Activated T-helper 17 cell treated with anti-CD3 and anti-CD28 coated beads, Interleukin-2, amount 50 U/mL, for 72 hours (primary cell): ENCODE data around the gene LRMDA. TPM values are rescaled to one million over a fixed set of nuclear protein-coding genes. Genes with fewer than 3 reads are reported as not detected.

Source experiments
- ATAC-seq: fragments of 150-1000 bp; cut with Tn5 transposase; replicated peaks from 2 replicates; pipeline ENCODE4 v1.10.0; 2021; ENCODE audit warnings: mild to moderate bottlenecking, moderate library complexity
- H3K27ac Mint-ChIP-seq: one replicate; pipeline ENCODE4 v1.8.0; 2022; ENCODE audit warnings: mixed read lengths
- H3K27me3 Mint-ChIP-seq: one replicate; pipeline ENCODE4 v1.8.0; 2022; ENCODE audit warnings: mixed read lengths
- H3K36me3 Mint-ChIP-seq: one replicate; pipeline ENCODE4 v1.8.0; 2022; ENCODE audit warnings: low read depth, mild to moderate bottlenecking, mixed read lengths
- H3K4me1 Mint-ChIP-seq: one replicate; pipeline ENCODE4 v1.8.0; 2022; ENCODE audit warnings: mixed read lengths
- H3K4me3 Mint-ChIP-seq: one replicate; pipeline ENCODE4 v1.8.0; 2022; ENCODE audit warnings: mild to moderate bottlenecking, mixed read lengths
- H3K9me3 Mint-ChIP-seq: one replicate; pipeline ENCODE4 v1.8.0; 2022; ENCODE audit warnings: mixed read lengths
- total RNA-seq, 2 donors: library from RNA; stranded (reverse); gene quantifications; one replicate each; pipeline ENCODE4 v1.2.3, GENCODE V29; 2022

LRMDA gene
- total RNA-seq, 2 donors from 2014 or later, result not detected

- Mint-ChIP-seq H3K36me3 (no peaks in the 10 kb centered on the region), H3K4me1 (no peaks in the 10 kb centered on the region), H3K27ac (no peak overlapping the region), H3K9me3 (no peaks in the 10 kb centered on the region), H3K27me3 (peaks cover 14% of the 10 kb centered on the region), H3K4me3 (no peak overlapping the region)
- ATAC-seq, result no peak
Observed at GRCh38 chr10:75477680-75478079, 46.3 kb downstream of the LRMDA start.

- no peak for ATAC-seq
- no peaks in the 10 kb centered on the region for H3K9me3 Mint-ChIP-seq
- no peak overlapping the region for H3K27ac Mint-ChIP-seq
- H3K36me3 Mint-ChIP-seq, result no peaks in the 10 kb centered on the region
- H3K4me1 Mint-ChIP-seq, result no peaks in the 10 kb centered on the region
- H3K27me3 Mint-ChIP-seq, result peaks cover 3% of the 10 kb centered on the region
- no peak overlapping the region for H3K4me3 Mint-ChIP-seq
Observed at GRCh38 chr10:75480374-75480773, 49.0 kb downstream of the LRMDA start.

- Mint-ChIP-seq H3K27ac (no peak overlapping the region), H3K36me3 (no peaks in the 10 kb centered on the region), H3K27me3 (no peaks in the 10 kb centered on the region), H3K4me1 (no peaks in the 10 kb centered on the region), H3K9me3 (no peaks in the 10 kb centered on the region), H3K4me3 (no peak overlapping the region)
- no peak for ATAC-seq
Observed at GRCh38 chr10:75483188-75483587, 51.8 kb downstream of the LRMDA start.

GRCh38 chr10:75484717-75485116 lies 53.3 kb downstream of the LRMDA start:
- ATAC-seq, result no peak
- H3K4me1 Mint-ChIP-seq, result no peaks in the 10 kb centered on the region
- H3K9me3 Mint-ChIP-seq, result no peaks in the 10 kb centered on the region
- no peak overlapping the region for H3K27ac Mint-ChIP-seq
- no peaks in the 10 kb centered on the region for H3K27me3 Mint-ChIP-seq
- H3K4me3 Mint-ChIP-seq, result no peak overlapping the region
- no peaks in the 10 kb centered on the region for H3K36me3 Mint-ChIP-seq

- Mint-ChIP-seq H3K27me3 (no peaks in the 10 kb centered on the region), H3K27ac (no peak overlapping the region), H3K36me3 (no peaks in the 10 kb centered on the region), H3K4me3 (no peak overlapping the region), H3K9me3 (no peaks in the 10 kb centered on the region), H3K4me1 (no peaks in the 10 kb centered on the region)
- ATAC-seq, result no peak
Observed at GRCh38 chr10:75486591-75486990, 55.2 kb downstream of the LRMDA start.

DNA sequence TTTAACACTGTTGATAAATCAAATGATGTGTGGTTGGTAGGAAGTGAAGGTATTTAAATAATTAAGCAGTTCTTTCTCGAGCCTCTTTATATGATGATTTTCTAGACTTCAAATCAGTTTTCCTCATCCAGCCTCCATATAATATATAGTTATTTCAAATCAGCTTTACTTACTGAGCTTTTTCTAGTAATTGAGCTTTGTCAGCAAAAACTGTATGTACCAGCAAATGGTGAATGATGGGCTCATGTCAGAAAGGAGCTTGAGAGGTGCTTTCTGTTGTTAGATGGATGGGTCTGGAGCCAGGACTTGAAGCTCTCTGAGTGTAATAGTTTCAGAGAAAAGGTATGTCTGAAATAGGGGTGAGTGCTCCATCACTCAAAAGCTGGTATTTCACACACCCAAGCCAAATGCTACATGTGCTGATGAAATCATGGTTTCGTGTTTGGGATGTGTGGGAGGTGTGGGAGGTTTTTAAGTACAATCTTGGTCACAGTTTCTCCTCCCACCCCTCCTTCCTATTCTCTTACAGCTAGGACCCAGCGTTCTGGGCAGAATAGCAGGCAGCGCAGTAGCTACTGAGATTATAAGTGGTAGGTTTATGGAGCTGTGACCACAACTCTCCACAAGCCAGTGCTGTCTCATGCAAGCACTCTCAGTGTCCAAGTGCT lies 55.8 kb downstream of the LRMDA start:
- H3K36me3 Mint-ChIP-seq, result no peaks in the 10 kb centered on the region
- H3K9me3 Mint-ChIP-seq, result no peaks in the 10 kb centered on the region
- H3K27me3 Mint-ChIP-seq, result peaks cover under 1% of the 10 kb centered on the region
- H3K27ac Mint-ChIP-seq, result no peak overlapping the region
- no peak for ATAC-seq
- no peak overlapping the region for H3K4me3 Mint-ChIP-seq
- H3K4me1 Mint-ChIP-seq, result no peaks in the 10 kb centered on the region

DNA sequence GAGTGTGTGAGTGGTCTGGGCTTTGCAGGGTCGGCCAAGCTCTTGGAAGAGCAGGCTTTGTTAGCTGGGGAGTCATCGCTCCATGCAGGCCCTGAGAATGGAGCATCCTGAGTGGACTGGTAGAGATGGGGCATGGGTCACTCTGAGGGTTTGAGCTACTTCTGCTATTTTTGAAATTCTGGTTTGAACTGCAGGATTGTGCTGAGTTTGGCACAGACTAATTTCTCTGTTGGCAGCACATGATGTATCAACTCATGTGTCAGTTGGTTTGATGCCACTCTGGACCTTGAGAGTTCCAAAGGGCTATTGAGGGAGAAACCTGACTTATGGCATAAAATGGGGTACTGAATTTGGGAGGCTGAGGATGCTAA lies 56.3 kb downstream of the LRMDA start:
- no peak for ATAC-seq
- Mint-ChIP-seq H3K27ac (no peak overlapping the region), H3K36me3 (no peaks in the 10 kb centered on the region), H3K4me3 (no peak overlapping the region), H3K27me3 (peaks cover 2% of the 10 kb centered on the region), H3K9me3 (no peaks in the 10 kb centered on the region), H3K4me1 (no peaks in the 10 kb centered on the region)

DNA sequence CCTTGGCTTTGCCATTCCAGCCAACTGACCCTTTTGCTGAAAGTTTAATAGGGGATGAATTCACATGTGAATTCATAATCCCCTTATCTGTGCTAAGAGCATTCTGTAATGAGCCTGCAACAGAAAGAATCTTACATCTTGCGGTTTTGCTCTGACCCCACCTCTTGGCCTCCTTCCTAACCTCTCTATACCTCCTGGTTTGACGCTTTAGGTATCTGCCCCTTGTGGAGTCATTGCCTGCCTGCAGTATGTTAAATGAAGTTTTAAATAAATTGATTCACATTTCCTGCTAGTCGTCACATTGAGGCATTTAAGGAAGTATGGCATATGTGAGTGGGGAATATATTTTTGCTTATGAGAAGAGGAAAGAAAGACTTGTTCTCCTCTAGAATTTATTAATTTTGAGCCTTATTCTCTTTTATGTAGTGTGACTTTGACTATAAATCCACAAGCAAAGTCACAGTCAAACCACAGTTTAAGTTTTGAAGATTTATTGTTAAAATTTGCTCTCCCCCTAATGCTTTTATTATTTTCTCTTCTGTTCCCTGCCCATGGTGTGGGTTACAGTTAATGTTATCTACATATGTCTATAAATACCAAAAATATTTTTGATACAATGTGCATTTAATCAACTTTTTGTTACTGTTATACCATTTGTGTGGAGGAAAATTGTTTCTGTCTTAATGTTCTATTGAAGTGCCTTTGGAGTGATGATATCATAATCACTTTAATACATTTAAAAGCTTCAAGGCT lies 60.9 kb downstream of the LRMDA start:
- ATAC-seq, result no peak
- Mint-ChIP-seq H3K36me3 (no peaks in the 10 kb centered on the region), H3K9me3 (no peaks in the 10 kb centered on the region), H3K4me3 (no peak overlapping the region), H3K27me3 (peaks cover 8% of the 10 kb centered on the region), H3K27ac (no peak overlapping the region), H3K4me1 (no peaks in the 10 kb centered on the region)

DNA sequence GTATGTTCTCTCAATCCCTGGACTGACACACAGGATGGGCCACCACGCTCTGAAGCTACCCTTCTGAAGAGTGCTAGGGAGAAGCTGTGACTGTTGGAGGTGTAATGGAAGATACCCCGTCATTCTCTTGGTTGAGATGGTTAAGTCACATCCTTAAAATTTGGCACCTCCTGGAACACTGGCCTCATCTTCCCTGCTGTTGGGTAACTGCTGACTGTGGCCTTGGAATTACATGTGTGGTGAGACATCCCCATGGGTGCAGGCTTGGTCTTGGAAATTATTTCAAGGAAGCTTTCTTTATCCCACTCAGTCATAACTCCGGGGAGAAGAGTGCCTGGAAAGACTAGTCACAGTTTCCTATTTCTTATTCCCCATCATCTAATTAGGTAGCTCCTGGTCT lies 62.0 kb downstream of the LRMDA start:
- peaks cover 15% of the 10 kb centered on the region for H3K27me3 Mint-ChIP-seq
- H3K27ac Mint-ChIP-seq, result no peak overlapping the region
- H3K4me1 Mint-ChIP-seq, result no peaks in the 10 kb centered on the region
- ATAC-seq, result no peak
- no peaks in the 10 kb centered on the region for H3K9me3 Mint-ChIP-seq
- H3K4me3 Mint-ChIP-seq, result no peak overlapping the region
- no peaks in the 10 kb centered on the region for H3K36me3 Mint-ChIP-seq

GRCh38 chr10:75495434-75496190 lies 64.2 kb downstream of the LRMDA start:
- ATAC-seq, result no peak
- H3K4me1 Mint-ChIP-seq, result no peaks in the 10 kb centered on the region

GRCh38 chr10:75496191-75496567 lies 64.8 kb downstream of the LRMDA start:
- Mint-ChIP-seq H3K27me3 (peaks cover 23% of the 10 kb centered on the region), H3K9me3 (no peaks in the 10 kb centered on the region), H3K4me1 (no peaks in the 10 kb centered on the region), H3K27ac (no peak overlapping the region), H3K36me3 (no peaks in the 10 kb centered on the region), H3K4me3 (no peak overlapping the region)
- ATAC-seq, result no peak

More at GRCh38 chr10:75495434-75496190, 64.2 kb downstream of the LRMDA start:
- Mint-ChIP-seq H3K4me3 (no peak overlapping the region), H3K27me3 (peaks cover 23% of the 10 kb centered on the region), H3K36me3 (no peaks in the 10 kb centered on the region), H3K9me3 (no peaks in the 10 kb centered on the region), H3K27ac (no peak overlapping the region)

DNA sequence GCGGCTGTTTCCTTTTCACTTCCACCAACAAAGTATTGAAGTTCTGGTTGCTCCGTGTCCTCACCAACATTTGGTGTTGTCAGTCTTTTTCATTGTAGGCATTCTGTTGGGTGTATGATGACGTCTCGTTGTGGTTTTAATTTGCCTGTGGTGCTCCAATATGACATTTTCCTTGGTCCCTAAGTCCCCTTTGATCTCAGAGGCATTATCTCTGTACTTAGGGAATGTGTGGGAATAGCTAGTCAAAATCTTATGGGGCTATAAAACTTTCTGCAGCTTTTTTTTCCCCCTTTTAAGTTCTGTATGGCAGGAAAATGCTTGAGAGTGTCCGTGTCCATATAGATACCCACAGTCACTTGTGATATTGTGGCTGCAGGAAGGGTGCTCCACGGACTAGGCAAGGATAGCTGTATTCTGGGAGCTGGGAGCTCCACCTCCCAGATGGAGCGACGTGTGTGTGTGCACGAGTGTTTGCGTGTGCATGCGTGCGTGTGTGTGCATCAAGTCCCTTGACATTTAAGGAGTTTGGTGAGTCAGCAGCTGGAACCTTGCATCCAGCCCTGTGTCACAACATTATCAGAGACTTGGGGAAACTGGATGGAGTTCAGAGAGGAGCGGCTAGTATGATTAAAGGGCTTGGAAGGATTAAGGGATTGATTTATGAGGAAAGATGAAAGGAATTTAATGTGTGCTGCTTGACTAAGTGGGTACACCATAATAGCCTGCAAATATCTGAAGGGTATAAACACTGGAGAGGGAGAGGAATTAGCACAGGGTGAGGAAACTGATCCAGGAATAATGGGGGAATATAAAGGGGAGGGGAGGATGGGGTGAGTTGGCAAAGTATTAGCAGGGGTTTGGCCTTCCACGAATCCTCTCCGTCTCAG lies 66.8 kb downstream of the LRMDA start:
- no peak for ATAC-seq
- Mint-ChIP-seq H3K27me3 (peaks cover 24% of the 10 kb centered on the region), H3K36me3 (no peaks in the 10 kb centered on the region), H3K9me3 (no peaks in the 10 kb centered on the region), H3K27ac (no peak overlapping the region), H3K4me3 (no peak overlapping the region), H3K4me1 (no peaks in the 10 kb centered on the region)

DNA sequence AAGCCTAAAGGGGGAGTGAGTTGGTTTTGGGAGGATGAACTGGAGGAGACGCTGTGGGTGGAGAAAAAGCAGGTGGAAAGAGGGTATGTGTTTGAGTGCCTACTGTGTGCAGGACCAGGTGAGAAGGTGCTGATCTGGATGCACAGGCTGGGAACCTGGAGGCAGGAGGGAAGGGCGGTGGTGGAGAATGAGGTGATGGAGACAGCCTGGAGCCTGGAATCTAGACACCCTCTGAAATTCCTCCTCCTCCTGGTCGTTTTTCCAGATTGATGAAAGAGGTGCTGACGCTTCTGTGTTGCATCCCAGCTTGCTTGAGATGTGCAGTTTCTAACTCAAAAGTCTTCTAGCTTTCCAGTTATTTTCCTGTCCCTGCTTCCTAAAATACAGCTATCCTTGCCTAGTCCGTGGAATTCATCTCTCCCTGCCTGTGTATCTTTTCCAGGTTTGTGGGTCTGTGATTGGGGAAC lies 67.5 kb downstream of the LRMDA start:
- Mint-ChIP-seq H3K9me3 (no peaks in the 10 kb centered on the region), H3K4me1 (no peaks in the 10 kb centered on the region), H3K27me3 (peaks cover 21% of the 10 kb centered on the region), H3K27ac (no peak overlapping the region), H3K36me3 (no peaks in the 10 kb centered on the region), H3K4me3 (no peak overlapping the region)
- no peak for ATAC-seq

GRCh38 chr10:75499556-75500160 lies 68.2 kb downstream of the LRMDA start:
- Mint-ChIP-seq H3K4me3 (no peak overlapping the region), H3K36me3 (no peaks in the 10 kb centered on the region), H3K27me3 (peaks cover 22% of the 10 kb centered on the region), H3K27ac (no peak overlapping the region), H3K4me1 (no peaks in the 10 kb centered on the region), H3K9me3 (no peaks in the 10 kb centered on the region)
- ATAC-seq, result no peak
